GM06990 (cell line): ENCODE measurements around the gene PGM5.

Experiments
- DNase-seq: peaks from one replicate; pipeline ENCODE4 v3.0.0-alpha.2; 2011; ENCODE audit not compliant: insufficient read length; ENCODE audit errors: extremely low read depth
- H3K27me3 ChIP-seq: replicated peaks from 2 replicates; pipeline ENCODE4 v1.6.0; 2011; ENCODE audit warnings: low read length; ENCODE audit not compliant: control insufficient read depth, insufficient read depth
- H3K36me3 ChIP-seq: 2 replicates; pipeline ENCODE4 v1.5.1; 2011; ENCODE audit warnings: low read length; ENCODE audit not compliant: control insufficient read depth, insufficient read depth
- H3K4me3 ChIP-seq: replicated peaks from 2 replicates; pipeline ENCODE4 v1.5.1; 2011; ENCODE audit warnings: low read depth, mild to moderate bottlenecking, control low read depth, low read length
- TF ChIP-seq, protein P1 (sequence below): IDR thresholded peaks from 2 replicates; pipeline ENCODE4 v1.5.1; 2011; ENCODE audit warnings: low read length, control low read depth, mild to moderate bottlenecking, inconsistent platforms; ENCODE audit not compliant: insufficient read depth, poor library complexity, severe bottlenecking

The PGM5 gene

DNA sequence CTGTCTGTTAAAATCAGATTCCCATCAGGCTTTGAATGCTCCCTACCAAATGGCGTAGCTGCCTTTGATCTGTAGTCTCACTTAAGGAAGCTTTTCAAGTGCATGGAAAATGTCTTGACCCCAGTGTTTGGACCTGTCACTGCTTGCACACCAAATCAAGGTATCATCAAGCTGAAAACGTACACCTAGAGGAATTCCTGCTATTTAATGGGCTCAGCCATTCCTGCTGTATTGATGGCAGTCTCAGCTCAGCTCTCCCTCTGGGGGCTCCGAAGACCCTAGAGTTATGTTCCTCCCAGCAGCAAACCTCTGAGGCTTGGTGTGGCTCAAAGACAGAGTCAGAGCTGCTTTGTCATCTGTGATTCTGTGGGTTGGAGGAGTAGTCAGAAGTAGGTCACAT, 63.5 kb downstream of the PGM5 start:
- Histone ChIP-seq H3K4me3 (no peak overlapping the region), H3K27me3 (no peaks in the 10 kb centered on the region; the same call in 1 of the 2 replicates), H3K36me3 (no peaks in the 10 kb centered on the region)
- DNase-seq: no peak
- TF ChIP-seq, protein P1, sequence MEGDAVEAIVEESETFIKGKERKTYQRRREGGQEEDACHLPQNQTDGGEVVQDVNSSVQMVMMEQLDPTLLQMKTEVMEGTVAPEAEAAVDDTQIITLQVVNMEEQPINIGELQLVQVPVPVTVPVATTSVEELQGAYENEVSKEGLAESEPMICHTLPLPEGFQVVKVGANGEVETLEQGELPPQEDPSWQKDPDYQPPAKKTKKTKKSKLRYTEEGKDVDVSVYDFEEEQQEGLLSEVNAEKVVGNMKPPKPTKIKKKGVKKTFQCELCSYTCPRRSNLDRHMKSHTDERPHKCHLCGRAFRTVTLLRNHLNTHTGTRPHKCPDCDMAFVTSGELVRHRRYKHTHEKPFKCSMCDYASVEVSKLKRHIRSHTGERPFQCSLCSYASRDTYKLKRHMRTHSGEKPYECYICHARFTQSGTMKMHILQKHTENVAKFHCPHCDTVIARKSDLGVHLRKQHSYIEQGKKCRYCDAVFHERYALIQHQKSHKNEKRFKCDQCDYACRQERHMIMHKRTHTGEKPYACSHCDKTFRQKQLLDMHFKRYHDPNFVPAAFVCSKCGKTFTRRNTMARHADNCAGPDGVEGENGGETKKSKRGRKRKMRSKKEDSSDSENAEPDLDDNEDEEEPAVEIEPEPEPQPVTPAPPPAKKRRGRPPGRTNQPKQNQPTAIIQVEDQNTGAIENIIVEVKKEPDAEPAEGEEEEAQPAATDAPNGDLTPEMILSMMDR: no peak

DNA sequence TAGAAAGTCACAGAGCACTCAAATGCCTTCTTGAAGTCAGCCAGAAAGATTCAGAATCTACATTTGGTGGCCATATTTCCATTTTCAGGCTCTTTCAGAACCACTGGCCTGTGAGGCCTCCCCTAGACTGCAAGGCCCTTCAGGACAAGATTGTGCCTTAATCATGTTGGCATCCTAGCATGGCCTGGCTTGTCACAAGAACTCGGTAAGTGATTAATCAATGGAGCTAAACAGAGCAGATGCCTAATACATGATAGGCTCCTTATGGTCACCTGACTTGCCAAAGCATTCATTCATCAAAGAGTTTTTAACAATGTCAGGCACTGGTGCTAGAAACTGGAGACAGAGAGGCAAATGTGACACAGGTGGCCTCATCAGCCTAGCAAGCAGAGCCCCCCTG, 70.3 kb downstream of the PGM5 start:
- H3K36me3 ChIP-seq: no peaks in the 10 kb centered on the region
- no peaks in the 10 kb centered on the region for H3K27me3 ChIP-seq
- TF ChIP-seq, protein P1: no peak
- no peak overlapping the region for H3K4me3 ChIP-seq
- no peak for DNase-seq

DNA sequence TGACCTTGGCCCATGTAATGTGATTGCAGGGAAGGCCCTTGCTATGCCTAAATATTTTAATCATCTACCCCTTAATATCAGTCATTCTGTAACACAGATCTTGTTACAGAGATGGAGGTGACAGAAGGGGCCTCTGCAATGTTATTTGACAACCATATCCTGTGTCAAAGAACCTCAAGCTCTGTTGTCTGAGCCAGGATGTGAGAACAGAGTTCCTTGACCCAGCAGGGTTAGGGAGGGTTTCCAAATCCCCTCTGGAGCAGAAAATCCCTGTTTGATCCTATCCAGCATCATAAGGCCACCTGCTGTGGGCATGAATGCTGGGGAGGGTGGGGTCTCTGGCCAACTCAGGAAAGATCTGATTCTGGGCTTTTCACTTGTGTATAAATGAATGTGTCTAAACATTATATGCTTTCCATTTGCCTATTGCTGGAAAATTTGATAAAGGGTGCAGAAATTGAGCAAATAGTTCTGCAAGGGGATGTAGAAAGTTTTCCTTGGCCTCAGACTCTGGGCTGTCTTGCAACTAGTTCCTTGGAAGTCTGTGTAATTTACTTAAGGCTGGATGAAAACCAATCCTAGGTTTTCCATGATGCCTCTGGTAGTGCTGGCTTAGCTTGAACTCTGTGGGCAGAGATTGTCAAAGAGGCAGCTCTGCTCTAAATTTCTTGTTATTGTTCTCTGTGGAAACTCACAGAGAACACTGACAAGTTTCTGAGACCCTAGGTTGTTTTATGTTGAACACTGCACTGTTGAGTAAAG, 71.0 kb downstream of the PGM5 start:
- no peak for DNase-seq
- H3K4me3 ChIP-seq: no peak overlapping the region
- TF ChIP-seq, protein P1: no peak
- no peaks in the 10 kb centered on the region for H3K36me3 ChIP-seq
- no peaks in the 10 kb centered on the region for H3K27me3 ChIP-seq

DNA sequence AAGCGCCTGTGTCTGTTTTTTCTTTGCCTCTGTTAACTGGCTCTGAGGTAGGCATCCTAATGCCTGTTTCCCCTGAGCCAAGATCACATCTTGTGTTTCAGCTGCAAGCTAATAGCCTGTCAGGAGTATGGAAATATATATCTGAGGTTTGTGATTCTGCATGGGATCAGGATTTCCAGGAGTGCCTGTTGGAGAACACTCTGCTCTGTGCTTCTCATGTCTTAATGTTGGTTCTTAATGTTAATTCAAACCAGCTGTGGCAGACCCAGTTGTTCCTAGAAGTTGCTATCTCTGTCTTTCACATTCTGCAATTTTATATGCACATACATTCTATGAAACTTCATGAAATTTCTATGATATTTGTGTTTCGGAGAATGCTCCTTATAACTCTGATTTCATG, 72.1 kb downstream of the PGM5 start:
- Histone ChIP-seq H3K4me3 (no peak overlapping the region), H3K36me3 (no peaks in the 10 kb centered on the region), H3K27me3 (no peaks in the 10 kb centered on the region)
- DNase-seq: no peak
- TF ChIP-seq, protein P1: no peak

DNA sequence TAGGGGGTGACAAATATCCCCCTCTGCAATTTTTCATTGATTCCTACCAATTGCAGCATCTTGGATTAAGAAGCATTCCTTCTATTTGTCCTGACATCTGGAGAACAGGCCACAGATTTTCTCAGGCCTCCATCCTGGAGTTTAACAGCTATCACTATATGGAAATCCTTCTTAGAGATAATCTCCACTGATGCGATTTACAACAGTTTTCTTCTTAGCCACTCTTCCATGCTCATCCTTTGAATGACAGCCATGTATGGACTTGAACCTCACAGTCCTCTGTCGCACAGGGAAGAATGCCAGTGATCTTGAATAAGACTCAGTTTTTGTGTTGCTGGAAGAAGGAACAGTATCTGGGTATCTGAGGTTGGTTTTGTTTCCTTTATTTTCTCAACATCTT, 73.2 kb downstream of the PGM5 start:
- H3K4me3 ChIP-seq: no peak overlapping the region
- TF ChIP-seq, protein P1: no peak
- no peaks in the 10 kb centered on the region for H3K36me3 ChIP-seq
- DNase-seq: no peak
- no peaks in the 10 kb centered on the region for H3K27me3 ChIP-seq
